ENCODE results near the gene GPR179.

Gene GPR179

DNA sequence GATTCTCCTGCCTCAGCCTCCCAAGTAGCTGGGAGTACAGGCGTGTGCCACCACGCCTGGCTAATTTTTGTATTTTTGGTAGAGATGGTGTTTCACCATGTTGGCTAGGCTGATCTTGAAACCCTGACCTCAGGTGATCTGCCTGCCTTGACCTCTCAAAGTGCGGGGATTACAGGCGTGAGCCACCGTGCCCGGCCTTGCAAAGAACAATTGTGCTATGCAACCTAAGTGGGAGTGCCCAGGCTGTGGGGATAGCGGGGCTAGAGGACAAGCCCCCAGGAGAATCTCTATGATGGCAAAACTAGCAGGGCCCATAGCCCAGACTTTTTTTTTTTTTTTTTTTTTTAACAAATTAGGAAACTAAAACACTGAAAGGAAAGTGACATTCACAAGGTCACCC lies 2.0 kb upstream of the GPR179 start:
- DNase-seq, result no peak

DNA sequence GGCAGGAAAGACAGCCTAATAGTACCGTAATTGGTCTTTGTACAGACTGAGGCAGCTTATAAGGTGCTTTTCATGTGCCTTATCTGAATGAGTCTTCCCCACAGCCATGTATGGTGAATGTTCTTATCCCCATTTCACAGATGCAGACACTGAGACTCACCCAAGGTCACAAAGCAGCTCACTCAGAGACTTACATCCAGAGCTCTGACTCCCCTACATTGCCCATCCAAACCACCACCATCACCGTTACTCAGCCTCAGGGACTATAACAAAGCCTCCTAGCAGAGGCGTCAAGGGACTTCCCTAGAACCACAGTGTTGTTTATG lies 627 bp upstream of the GPR179 start:
- no peak for DNase-seq

DNA sequence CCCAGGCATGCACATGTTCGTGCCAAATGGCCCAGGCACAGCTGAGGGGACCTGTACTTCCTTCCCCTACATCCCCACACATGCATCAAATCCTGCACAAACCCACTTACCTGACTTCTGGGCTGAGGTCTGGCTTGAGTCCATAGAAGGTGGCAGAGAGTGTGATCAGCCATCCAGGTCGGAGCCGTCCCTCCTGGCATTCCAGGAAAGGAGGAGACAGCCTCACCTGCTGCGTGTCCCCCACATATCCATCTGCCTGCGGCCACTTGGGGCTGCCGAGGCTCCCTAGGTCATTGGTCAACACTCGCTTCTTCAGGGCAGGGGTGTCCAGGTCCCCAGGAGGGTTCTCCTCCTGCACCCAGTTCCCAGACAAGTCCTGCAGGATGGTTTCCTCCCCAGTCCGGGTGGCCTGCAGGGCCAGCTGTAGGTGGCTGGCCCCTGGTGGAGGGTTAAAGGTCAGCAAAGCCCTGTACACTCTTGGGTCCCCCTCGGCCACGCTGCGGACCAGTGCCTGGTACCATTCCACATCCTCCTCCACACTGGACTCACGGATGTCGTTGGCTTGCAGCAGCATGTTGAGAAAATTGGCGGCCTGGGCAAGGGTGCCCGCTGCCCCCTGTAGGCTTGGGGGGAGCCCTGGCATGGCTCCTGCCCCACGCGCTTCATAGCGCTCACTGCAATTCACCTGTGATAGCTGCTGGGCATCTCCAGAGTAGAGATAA lies 709 bp downstream of the GPR179 start:
- no peak for DNase-seq

DNA sequence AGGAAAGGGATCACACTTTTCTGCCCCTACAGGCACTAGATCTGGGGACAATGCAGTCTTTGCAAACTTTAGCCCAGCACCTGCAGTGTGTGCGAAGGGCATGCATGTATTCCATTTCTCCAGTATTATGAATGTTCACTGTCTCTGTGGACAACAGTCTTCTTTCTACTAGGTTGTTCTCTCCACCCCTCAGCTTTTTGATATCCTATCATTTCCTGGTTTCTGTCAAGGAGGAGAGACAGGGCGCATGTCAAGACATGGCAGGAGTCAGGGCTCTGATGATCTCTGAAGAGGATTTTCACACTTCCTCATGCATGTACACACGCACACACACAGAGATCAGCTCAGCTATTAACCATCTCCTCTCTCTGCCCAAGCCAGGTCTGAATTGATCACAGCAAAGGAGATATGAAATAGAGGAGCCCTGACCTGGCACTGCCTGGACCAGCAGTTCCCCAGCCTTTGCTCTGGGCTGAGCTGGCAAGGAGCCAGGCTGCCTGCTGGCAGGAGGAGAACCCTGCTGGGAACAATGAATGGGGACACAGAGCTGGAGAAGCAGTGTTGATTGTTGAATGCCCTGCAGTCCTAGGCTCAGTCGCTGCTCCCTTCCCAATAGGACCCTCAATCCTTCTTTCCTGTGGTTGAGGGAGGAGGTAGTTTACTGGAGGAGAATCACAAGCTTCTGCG lies 2.6 kb downstream of the GPR179 start:
- DNase-seq, result no peak

DNA sequence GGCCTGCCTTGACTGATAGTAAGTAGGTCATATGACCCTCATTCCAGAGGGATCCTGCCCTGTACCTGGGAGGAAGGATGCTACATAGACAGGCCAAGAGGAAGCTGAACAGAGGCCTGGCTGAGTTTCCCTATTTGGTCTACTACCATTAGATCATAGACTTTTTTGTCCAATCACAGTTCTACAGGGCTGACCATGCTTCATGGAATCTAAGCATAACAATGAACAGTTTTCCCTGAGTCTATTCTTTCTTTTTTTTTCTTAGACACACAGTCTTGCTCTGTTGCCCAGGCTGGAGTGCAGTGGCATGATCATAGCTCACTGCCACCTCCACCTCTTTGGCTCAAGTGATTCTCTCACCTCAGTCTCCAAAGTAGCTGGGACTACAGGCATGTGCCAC lies 3.9 kb downstream of the GPR179 start:
- no peak for DNase-seq

DNA sequence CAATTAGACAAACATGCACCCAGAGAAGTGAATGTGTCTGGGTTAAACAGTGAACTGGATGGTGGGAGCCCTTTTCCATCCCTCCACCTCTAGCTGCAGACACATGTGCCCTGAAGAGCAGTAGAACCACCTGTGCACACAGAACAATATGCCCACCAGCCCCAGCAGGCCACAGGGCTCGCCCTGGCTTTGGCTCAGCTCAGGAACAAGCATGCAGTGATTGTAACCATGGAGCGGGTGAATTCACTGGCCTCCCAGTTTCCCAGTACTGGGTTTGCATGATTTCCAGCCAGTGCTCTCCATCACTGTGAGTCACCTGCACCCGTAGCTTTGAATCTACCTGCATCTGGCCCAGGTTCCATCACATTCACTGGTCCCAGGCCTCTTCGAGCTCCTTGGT lies 5.2 kb downstream of the GPR179 start:
- no peak for DNase-seq

DNA sequence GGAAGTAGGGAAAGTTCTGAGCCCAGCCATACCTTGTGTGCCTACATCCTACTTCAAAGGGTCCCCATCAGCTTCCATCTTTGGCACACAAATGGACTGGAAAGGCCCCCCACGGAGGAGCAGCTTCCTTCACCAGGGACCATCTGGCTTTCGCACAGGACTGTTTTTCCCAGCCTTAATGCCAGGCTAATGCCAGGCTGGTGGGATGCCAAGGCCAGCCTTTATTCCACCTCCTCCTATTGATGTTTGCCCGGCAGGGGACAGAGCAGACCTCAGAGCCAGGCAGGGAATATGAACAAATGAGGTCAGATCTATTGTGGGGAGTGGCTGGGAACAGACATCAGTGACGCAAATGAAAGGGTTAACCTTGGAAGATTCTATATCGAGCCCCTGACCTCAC lies 5.7 kb downstream of the GPR179 start:
- DNase-seq, result no peak

DNA sequence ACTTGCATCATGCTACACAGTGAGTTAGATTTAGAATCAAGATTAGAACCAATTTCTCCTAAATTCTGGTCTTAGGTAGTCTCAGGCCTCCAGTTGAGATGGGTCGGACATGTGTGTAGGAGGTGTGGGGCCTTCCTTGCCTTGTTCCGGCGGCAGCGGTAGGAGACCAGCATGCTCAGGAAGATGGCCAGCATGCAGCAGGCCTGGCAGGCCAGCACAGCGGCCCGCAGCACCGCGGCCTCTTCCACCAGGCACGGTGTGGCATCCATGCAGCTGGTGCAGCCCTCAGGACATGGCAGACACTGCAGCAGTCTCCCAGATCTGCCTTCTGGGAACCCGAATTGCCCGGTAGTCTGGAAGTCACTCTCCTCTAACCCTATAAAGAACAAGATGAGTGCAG lies 6.9 kb downstream of the GPR179 start:
- DNase-seq, result no peak

DNA sequence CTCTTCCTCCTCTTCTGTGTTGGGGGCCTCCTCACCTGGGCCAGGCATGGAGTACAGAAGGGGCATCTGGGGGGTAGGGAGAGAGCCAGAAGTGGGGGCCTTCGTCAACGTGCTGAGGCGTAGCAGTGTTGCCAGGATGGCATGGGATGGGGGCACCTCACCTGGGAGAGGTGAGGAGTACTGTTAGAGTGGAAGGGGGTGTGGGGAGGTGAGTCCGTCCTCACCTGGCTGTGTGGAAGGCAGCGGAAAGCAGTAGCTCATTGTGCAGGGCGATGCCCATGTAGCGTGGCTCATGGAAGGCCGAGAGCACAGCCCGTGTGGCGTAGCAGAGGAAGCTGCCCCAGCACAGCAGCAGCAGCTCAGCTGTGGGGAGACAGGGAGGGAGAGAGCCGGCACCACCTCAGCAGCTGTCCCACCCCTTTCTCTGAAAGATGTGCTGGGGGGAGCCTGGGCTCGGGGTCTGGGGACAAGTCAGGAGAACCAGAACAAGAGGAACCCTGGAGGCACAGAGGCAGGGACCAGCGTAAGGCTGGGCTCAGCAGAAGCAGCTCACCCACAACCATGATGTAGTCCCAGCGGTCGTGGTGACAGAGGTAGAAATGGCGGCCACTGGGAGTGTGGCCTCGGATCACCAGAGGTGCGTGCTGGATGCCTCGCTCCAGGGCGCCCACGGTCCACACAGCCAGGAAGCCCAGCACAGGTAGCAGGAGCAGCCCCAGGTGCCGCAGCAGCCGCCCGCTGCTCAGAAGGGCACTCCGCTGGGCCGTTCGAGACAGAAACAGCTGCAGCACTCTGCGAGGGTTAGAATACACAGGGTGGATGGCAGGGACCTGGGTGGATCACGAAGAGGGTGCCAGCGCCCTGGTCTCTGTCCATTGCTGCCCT lies 9.0 kb downstream of the GPR179 start:
- DNase-seq, result no peak

DNA sequence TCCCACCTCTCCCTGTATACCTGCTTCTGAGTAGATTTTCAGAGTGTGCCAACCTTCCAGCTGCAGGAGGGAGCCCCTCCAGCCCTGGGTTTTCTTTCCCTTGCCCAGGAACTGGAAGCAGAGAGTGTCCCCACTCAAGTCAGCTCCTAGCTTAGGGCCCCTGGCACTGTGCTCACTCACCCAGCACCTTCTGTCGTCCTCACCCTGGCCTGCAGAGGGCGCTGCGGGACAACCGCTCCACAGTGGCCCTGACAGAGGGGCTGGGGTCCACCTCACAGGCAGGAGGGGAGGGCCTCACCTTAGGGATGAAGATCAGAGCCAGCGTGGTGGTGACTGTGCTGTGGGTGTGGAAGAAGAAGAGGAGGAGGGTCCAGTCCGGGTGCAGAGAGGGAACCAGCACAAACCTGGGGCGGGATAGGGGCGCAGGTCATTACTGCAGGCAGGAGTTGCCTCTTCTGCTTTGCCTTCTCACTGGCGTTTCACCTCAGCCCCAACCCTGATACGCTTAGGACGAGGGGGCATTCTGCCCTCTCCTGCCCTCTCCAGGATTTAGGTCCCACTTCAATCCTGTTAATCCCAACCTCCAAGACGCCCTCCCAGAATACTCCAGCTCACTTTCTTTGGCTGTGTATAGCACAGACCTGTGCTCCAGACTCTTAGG lies 10.0 kb downstream of the GPR179 start:
- DNase-seq, result peak; percentile 47

DNA sequence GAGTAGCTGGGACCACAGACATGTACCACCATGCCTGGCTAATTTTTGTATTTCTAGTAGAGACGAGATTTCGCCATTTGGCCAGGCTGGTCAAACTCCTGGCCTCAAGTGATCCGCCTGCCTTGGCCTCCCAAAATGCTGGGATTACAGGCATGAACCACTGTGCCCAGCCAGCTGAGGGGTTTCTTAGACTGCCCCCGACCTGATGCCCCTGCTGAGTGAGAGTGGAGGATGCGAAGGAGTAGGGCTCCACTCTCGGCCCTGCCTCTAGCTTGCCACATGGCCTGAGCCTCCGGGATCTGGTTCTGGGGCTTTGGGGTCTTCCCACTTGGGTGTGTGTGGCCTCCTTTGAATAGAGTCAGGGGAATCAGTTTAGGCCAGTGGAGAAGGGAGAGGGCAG lies 11.0 kb downstream of the GPR179 start:
- DNase-seq, result no peak

DNA sequence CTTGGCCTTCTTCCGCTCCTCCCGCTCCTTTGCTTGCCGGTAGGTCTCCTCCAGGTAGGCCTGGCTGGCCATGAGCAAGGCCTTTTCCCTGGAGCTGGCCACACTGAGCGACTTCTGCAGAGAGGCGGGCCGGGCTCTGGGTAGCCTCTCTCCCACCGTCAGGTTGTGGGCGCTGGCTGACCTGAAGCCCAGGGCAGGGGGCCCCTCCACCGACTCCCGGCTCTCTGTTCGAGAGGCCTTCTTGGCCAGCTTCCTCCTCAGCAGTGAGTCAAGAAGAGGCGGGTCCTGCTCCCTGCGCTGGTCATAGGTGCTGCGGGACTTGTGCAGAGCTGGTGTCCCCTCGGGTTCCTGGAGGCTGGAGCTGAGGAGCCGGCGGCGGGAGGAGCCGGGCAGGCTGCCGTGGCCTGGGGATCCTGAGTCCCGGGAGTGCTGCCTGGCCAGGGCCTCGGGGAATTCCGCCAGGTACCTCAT lies 12.8 kb downstream of the GPR179 start:
- no peak for DNase-seq

DNA sequence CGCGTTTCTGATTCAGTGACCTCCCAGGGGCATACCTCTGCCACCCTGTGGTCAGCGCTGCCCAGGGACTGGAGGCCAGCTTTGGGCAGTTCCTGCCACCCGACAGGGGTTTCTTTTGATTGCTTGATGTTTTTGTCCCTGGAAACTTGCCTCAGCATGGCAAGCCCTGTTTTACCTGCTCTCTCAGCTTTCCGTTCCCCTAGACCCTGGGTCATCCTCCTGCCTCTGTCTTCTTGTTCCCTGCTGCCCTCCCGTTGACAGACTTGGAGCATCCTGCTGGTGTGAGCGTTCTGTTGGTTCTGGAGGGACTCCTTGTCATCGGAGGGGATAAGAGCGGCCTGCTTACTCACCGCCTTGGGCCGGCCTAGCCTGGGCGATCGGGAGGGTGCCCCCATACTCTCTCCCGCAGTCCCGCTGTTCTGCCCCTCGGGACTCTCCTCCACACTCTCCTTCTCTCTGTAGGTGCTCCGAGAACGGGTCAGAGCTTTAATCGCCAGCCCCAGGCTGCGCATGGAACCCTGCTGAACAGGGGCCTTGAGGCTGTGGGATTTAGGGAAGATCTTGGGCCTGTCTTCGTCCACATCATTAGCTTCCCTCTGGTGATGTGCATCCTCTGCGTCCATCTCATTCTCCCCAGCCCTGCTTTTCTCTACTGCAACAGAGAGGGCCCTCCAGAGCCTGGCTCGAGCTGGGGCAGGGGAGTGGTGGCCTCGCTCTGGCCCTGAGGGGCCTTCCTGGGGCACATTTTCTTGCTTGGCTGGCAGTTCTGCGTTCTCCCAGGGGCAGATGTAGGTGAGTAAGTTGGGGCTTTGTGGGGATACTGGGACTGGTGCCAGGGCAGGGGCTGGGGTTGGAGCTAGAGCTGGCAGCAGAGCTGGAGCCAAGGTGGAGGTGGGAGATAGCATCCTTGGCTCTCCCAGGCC lies 13.7 kb downstream of the GPR179 start:
- no peak for DNase-seq

DNA sequence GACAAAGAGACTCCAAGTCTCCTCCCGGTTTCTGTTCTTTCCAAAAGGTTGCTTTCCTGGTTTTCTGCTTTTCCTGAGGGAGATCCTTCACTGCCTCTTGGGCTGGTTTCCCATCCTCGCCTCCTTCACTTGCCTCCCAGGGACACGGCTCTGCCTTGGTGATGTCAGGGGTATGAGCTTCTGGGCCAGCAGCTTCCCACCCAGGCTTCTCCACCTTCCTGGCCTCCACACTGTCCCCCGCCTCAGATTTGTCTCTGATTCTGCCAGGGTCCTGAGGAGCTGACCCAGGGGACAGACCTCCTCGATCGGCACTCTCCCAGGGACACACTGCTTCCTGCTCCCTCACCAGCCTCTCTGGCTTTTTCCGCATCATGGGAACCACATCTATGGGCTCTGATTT lies 14.5 kb downstream of the GPR179 start:
- no peak for DNase-seq

DNA sequence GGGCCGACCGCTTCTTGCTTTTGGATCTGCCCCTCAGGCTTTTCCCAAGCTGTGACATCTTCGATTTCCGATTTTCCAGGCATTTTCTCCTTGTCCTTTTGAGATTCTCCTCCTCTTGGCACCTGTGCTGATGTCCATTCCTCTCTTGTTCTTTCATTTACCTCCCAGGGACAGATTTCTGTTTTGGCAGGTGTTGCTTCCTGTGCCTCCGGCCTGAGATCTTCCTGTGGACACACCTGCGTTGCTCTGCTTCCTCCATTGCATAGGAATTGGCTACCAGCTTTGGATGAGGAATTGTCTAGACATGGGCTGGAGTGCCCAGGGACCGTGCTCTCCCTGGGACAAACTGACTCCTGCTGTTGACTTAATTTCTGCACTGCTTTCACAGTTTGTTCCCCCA lies 15.1 kb downstream of the GPR179 start:
- DNase-seq, result no peak

DNA sequence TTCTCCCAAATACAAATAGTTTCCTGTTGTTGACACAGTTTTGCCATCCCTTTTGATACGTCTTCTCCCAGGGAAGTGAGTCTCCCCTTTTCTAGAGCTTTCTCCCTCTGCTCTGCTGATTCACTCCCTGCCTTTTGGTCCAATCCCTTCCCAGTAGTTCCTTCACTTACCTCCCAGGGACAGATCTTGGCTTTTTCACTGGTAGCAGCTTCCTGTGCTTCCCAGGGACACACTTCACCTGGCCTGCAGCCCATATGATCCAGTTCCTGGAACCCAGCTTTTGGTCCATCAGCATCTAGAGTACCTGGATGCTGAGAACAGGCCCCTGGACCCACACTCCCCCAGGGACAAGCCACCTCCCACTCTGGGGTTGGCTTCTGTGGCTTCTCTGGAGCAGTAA lies 15.8 kb downstream of the GPR179 start:
- no peak for DNase-seq

DNA sequence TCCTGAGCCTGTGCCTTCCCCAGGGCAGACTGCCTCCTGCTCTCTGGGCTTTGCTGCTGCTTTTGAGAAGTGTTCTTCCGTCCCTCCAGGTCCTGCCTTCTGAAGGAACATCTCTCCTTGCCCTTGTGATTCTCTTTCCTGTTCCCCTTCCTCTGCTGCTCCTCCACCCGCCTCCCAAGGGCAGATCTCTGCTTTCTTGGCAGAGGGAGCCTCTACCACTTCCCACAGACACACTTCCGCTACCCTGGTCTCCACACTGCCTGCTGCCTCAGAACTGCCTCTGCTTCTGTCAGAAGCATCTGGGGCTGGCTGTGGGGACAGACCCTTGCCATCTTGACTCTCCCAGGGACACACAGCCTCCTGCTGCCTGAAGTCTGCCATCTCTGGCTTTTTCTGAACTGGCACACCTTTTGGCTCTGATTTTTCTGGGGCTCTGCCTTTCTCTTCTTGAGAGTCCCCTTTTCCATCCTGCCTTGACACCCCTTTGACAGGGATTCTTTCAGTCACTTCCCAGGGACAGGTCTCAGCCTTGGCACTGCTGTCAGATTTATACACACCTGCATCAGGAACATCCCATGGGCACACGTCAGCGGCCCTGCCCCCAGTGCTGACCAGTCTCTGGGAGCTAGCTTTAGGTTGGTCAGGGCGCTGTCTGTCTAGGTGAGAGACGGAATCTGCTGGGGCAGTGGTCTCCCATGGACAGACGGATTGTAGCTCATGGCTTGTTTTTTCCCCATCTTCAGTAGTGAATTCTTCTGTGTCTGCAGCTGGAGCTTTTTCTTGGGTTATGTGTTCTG lies 16.6 kb downstream of the GPR179 start:
- no peak for DNase-seq

DNA sequence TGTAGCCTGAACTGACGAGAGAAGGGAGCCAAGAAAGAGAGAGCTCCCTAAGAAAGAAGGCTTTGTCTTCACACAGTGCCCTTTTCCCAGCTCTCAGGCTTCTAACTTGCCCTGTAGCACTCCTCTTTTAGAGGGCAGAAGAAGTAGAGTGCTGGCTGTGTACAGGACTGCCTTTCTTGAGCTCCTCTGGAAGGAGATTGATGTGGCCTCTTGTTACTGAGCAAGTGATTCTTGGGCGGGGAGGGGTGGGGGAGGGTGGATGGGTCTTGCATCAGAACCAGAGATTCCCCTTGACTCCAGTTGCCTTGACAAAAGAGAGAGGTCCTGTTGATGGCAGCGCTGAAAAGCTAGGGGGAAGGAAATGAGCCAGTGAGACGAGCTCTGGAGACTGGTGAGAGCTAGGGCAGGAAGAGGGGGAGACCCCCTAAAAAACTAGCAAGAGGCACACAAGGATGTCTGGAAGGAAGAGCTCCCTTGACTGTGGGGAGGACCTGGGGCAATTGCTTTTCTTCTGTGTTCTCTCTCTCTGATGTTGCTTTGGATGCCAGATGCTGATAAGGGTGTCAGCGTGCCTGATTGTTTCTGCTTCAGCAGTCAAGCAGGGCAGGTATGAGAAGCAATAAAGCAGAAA lies 18.4 kb downstream of the GPR179 start:
- DNase-seq, result no peak

DNA sequence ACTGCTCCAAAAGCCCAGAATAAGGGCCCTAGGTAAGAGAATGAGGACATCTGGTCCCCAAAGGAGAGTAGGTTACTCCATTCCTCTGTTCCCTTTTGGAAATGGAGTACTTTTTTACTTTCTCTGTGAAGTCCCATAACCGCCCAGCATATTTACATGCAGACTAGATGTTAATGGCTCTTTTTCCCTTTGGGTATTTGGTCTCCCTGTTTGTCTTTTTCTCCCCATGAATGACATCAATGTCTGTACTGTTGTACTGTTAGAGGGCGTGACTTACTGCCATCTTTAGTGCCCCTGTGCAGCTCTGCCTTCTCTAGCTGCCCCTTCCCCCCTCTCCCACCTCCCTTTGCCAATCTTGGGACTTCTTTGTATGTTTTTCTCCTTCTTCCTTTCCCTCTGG lies 19.0 kb downstream of the GPR179 start:
- no peak for DNase-seq

DNA sequence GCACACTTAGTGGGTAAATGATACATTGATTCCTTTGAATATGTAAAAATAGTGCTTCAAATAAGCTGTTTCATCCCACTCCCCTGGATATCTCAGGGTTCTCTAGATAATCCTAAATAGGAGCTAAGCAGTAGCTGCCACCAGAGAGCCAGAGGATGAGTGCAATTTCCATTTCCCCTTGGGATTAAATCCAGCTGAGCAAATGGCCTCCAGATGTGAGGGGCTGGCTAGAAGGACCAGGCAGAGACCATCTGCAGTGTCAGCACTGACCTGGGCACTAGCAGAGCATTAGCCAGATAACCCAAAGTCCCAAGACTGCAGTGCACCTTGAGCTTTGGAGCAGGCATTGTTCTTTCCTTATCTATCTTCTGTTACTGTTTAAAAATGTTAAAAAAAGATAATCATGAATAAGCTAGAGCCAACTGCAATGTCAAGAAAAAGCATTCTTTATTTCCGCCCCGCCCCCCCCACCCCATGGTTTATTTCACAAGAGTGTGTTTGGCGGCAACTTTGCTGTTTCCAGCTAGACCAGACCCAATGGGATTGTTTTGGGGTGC lies 19.5 kb downstream of the GPR179 start:
- DNase-seq, result no peak

DNA sequence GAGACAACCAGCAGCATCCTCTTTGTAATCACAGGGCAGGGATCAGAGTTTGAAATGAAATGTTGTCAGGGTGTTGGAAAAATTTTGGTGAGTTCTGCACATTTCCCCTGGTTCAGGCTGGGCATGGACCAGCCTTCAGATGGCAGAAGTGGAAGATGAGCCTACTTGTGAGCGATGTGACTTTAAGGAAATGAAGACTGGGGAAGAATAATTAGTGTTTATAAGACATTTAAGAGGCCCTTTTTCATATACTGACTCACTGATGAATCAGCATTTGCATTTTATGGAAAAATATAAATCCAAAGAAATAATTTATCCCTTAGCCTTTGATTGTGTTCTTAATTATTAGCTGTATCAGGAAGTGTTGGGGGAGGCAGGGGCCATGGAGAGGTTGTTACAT lies 20.9 kb downstream of the GPR179 start:
- DNase-seq, result no peak
